Adrenal gland (tissue), 12 donors: Measurements from ENCODE around the gene RPL11. TPM values are rescaled to one million over a fixed set of nuclear protein-coding genes. Genes with fewer than 3 reads are reported as not detected.

ENCODE experiments used
- DNase-seq, 7 donors: peaks; one replicate each; pipeline ENCODE4 v3.0.0-alpha.2; 2019 to 2020
- H3K27ac ChIP-seq, 5 donors: fragments of 200-600 bp; sonication (generic) in 4 of 5; 1 replicate in 3 of 5; 2 replicates in 2 of 5; pipeline versions ENCODE4 v1.5.1 to v1.8.0; 2016 to 2020; ENCODE audit warnings: mild to moderate bottlenecking in 1 of 5
- H3K27me3 ChIP-seq: fragments of 200-600 bp; 2 replicates; pipeline ENCODE4 v1.8.0; 2021
- H3K36me3 ChIP-seq, 2 donors: fragments of 200-600 bp; replicated peaks in 1 of 2; 1 replicate in 1 of 2; 2 replicates in 1 of 2; pipeline versions ENCODE4 v1.5.1 to v1.8.0; 2018 to 2022
- H3K4me1 ChIP-seq, 2 donors: fragments of 200-600 bp; replicated peaks in 1 of 2; 1 replicate in 1 of 2; 2 replicates in 1 of 2; pipeline versions ENCODE4 v1.5.1 to v1.8.0; 2018 to 2021
- H3K4me3 ChIP-seq, 4 donors: fragments of 200-600 bp; sonication (generic) in 3 of 4; one replicate each; pipeline ENCODE4 v1.5.1; 2016 to 2018
- H3K9me3 ChIP-seq, 3 donors: fragments of 200-600 bp; sonication (generic) in 1 of 3; replicated peaks in 1 of 3; 1 replicate in 2 of 3; 2 replicates in 1 of 3; pipeline versions ENCODE4 v1.5.1 to v1.8.0; 2016 to 2021
- POLR2A ChIP-seq, 2 donors: fragments of 450-650 bp; IDR thresholded peaks; one replicate each; pipeline ENCODE4 v1.6.1; 2017; ENCODE audit warnings: antibody characterized with exemption in 2 of 2, mild to moderate bottlenecking in 2 of 2, moderate library complexity in 1 of 2
- WGBS, 4 donors: extraction: QIAGEN DNeasy Blood & Tissue Kit in 2 of 4; methylation state at CpG; one replicate each; pipeline versions ENCODE4 v1.1.5 to v1.1.7; 2013 to 2017; 5-methylcytosine and 5-hydroxymethylcytosine counted together
- intact Hi-C, 2 donors: fragments of 100-400 bp; cut with DNase I; formaldehyde crosslinking; loops; one replicate each; pipeline versions ENCODE4 v1.14.1 to v1.15.0; 2022 to 2023
- polyA plus RNA-seq, 3 donors: library from polyadenylated mRNA; stranded (reverse); fragments of 200-250 nt in 2 of 3; fragments of 350-450 nt in 1 of 3; fragmentation: Illumina TruSeq in 1 of 3; extraction: RNeasy Lipid Tissue Mini Kit (QIAGEN cat#74804) in 1 of 3; gene quantifications; one replicate each; pipeline ENCODE4 v1.2.3, GENCODE V29; 2013 to 2014
- total RNA-seq, 9 donors: library from RNA; depleted of rRNA in 4 of 9; stranded (reverse); fragments of >200 nt in 4 of 9; fragments of 120-200 nt in 1 of 9; fragmentation: NEBNext Ultra II Directional in 1 of 9; extraction: Animal tissue kit (Norgen Biotek cat#: 25700) in 1 of 9; gene quantifications; one replicate each; pipeline versions ENCODE4 v1.1.0 to v1.2.4, GENCODE V29; 2013 to 2023
- TF ChIP-seq, protein P1 (sequence below), 6 experiments: fragments of 450-650 bp in 4 of 6; fragments of 200-600 bp in 2 of 6; sonication (generic) in 1 of 6; IDR thresholded peaks; 1 replicate in 5 of 6; 2 replicates in 1 of 6; pipeline versions ENCODE4 v1.5.1 to v1.8.0; 2016 to 2021; ENCODE audit warnings: antibody characterized with exemption in 6 of 6, mild to moderate bottlenecking in 2 of 6, moderate library complexity in 1 of 6
- donor health status: healthy with polysubstance abuse.
- donor health status: Bipolar disorder and iron deficiency.
- donor health status: DM: yes; HTN: yes; CAD: no.
- donor health status: DM: no; HTN: no; CAD: no.
- donor health status: DM: no; HTN: no; CAD: no.
- donor health status: DM: yes; HTN: yes; CAD: no.

RPL11 gene
- total and polyA plus RNA-seq, 12 donors = 685 to 2,028 (median 921) TPM

DNA sequence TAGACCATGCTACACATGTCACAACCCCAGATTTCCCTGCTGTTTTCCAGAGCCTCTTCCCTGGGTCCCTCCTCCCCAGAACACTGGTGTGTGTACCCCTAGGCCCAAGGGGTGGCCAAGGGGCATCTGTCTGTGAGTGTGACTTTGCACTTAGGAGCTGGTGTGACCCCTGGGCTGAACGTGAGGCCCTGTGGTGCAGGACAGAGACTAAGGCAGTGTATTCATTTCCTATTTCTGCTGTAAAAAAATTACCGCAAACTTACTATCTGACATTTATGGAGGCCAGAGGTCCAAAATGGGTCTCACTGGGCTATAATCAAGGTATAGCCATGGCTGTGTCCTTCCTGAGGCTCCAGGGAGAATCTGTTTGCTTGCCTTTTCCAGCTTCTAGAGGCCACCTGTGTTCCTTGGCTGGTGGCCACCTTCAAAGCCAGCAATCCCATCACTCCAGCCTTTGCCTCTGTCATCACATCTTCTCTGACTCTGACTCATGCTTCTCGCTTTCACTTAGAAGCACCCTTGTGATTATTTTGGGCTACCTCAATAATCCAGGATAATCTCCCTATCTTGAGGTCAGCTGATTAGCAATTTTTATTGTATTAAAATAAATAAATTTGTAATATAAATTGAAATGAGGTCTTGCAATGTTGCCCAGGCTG, 27.7 kb downstream of the RPL11 start:
- Histone ChIP-seq H3K36me3 (no peaks in the 10 kb centered on the region), H3K4me3 (no peak overlapping the region), H3K27me3 (no peaks in the 10 kb centered on the region), H3K9me3 (no peaks in the 10 kb centered on the region), H3K27ac (no peak overlapping the region), H3K4me1 (no peaks in the 10 kb centered on the region)
- peak in 3 of 7 donors; percentile 23 to 40 (median 32) for DNase-seq
- WGBS, 4 donors = 78 to 92% (median 83%) methylated on average over 3 of the region's 3 CpGs
- intact Hi-C loops = no loop called here
- TF ChIP-seq, protein P1, sequence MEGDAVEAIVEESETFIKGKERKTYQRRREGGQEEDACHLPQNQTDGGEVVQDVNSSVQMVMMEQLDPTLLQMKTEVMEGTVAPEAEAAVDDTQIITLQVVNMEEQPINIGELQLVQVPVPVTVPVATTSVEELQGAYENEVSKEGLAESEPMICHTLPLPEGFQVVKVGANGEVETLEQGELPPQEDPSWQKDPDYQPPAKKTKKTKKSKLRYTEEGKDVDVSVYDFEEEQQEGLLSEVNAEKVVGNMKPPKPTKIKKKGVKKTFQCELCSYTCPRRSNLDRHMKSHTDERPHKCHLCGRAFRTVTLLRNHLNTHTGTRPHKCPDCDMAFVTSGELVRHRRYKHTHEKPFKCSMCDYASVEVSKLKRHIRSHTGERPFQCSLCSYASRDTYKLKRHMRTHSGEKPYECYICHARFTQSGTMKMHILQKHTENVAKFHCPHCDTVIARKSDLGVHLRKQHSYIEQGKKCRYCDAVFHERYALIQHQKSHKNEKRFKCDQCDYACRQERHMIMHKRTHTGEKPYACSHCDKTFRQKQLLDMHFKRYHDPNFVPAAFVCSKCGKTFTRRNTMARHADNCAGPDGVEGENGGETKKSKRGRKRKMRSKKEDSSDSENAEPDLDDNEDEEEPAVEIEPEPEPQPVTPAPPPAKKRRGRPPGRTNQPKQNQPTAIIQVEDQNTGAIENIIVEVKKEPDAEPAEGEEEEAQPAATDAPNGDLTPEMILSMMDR (IDR thresholded peaks at IDR 0.05) = no peak
- TF ChIP-seq POLR2A (IDR thresholded peaks at IDR 0.05) = no peak

DNA sequence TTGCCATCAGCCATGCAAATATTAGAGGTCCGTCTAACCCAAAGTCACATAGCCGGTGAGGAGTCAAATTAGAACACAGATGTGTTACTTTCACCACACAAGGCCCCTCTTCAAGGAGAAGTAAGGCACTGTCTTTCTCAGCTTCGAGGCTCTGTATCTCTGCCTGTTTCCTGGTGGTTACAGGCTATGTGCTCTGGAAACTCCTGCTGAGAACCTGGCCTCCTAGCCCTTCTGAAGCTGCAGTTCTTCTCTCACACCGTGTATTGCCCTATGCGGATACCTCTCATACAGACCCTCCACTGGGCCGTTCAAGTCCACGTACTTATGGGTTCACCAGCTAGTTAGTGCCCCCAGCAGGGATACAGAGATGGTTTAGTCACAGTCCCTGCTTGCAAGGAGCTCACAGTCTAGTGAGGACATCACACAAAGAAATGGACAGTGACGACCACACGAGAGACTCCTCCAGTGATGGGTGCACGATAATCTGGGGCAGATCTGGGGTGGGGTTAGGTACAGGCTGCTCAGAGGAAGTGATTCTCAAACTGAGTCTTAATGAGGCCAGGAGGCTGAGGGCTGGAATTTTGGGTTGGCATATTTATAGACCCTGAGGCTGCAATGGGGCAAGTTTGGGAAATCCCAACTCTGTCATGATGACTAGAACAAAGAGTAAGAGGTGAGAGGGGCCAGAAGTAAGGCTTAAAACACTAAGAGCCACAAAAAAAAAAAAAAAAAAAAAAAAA, 28.8 kb downstream of the RPL11 start:
- Histone ChIP-seq H3K36me3 (no peaks in the 10 kb centered on the region), H3K27me3 (no peaks in the 10 kb centered on the region), H3K27ac (no peak overlapping the region), H3K4me1 (no peaks in the 10 kb centered on the region), H3K4me3 (no peak overlapping the region), H3K9me3 (no peaks in the 10 kb centered on the region)
- intact Hi-C loops = no loop called here
- WGBS, 4 donors = 83 to 96% (median 90%) methylated on average over 10 of the region's 10 CpGs
- TF ChIP-seq, protein P1 (IDR thresholded peaks at IDR 0.05) = no peak
- no peak for TF ChIP-seq POLR2A (IDR thresholded peaks at IDR 0.05)
- no peak for DNase-seq

DNA sequence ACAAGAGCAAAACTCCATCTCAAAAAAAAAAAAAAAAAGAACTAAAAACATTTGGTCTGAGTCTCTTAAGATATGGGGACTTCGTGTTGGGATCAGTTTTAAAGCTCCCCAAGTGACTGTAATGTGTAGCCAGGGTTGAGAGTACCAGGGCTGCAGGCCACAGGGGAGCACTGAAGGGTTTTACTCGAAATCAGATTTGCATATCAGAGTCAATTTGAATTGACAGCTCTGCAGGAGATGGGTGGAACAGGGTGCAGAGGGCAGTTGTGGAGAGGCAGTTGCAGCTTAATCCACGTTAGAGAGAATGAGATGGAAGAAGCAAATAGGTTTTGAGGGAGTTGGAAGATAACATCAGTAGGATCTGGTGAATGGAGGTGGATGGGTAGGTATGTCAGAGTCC, 31.0 kb downstream of the RPL11 start:
- Histone ChIP-seq H3K27me3 (no peaks in the 10 kb centered on the region), H3K36me3 (no peaks in the 10 kb centered on the region), H3K9me3 (no peaks in the 10 kb centered on the region), H3K4me1 (peaks cover 1 to 10% of the 10 kb centered on the region in 2 donors), H3K27ac (no peak overlapping the region), H3K4me3 (no peak overlapping the region)
- WGBS, 4 donors = 80 to 87% (median 83%) methylated on average over 3 of the region's 3 CpGs
- intact Hi-C loops = no loop called here
- TF ChIP-seq POLR2A (IDR thresholded peaks at IDR 0.05) = no peak
- TF ChIP-seq, protein P1 (IDR thresholded peaks at IDR 0.05) = no peak
- no peak for DNase-seq

DNA sequence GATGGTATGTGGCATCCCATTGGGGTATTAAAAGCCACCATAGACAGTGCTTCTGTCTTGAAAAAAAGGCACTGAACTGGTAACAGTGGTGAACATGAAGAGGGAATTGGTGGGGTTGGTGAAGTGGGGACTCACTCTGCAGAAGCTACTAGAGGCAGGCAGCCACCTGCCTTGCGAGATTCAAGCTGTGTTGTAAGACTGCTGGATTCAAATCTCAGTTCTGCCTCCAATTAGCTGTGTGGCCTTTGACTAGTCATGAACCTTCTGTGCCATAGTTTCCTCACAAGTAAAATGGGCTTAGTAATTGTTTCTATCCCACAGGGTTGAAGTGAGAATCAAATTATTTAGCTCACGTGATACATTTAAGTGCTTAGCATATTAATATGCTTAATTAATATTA, 35.1 kb downstream of the RPL11 start:
- H3K27ac ChIP-seq = peak overlapping the region in 1 of 5 donors; percentile 38
- DNase-seq = no peak
- H3K4me3 ChIP-seq = no peak overlapping the region
- no peaks in the 10 kb centered on the region for H3K9me3 ChIP-seq
- TF ChIP-seq, protein P1 (IDR thresholded peaks at IDR 0.05) = no peak
- TF ChIP-seq POLR2A (IDR thresholded peaks at IDR 0.05) = no peak
- no peaks in the 10 kb centered on the region for H3K27me3 ChIP-seq
- 86 to 97% (median 93%) methylated on average over 2 of the region's 2 CpGs for WGBS, 4 donors
- no peaks in the 10 kb centered on the region for H3K36me3 ChIP-seq
- intact Hi-C loops = no loop called here
- peaks cover 4 to 16% of the 10 kb centered on the region in 2 donors for H3K4me1 ChIP-seq
